Measurements from ENCODE around the gene SH3BP5. TPM values are rescaled to one million over a fixed set of nuclear protein-coding genes. Genes with fewer than 3 reads are reported as not detected.

The SH3BP5 gene
- 22.2 and 53.0 TPM in 2 replicates for total RNA-seq

GRCh38 chr3:15332405-15333098, at the start of gene SH3BP5:
SH3BP5 (minus strand) TSS chr3:15332586; CDS start chr3:15332408, 178 bp downstream.

GRCh38 chr3:15205934-15206661, 126.3 kb downstream of the SH3BP5 start, which contains the start of gene CAPN7:
CAPN7 (plus strand) TSS chr3:15206246; CDS start chr3:15206496, 250 bp downstream.

Other genes with a start within 250 kb of the SH3BP5 start
- 25.1 and 26.8 TPM in 2 replicates for gene RBSN, start 233.4 kb downstream of the SH3BP5 start, total RNA-seq
- 28.0 and 42.6 TPM in 2 replicates for gene CAPN7, start 126.3 kb downstream of the SH3BP5 start, total RNA-seq
- 38.2 and 38.3 TPM in 2 replicates for gene METTL6, start 95.0 kb upstream of the SH3BP5 start, total RNA-seq
- 30.9 and 38.6 TPM in 2 replicates for gene EAF1, start 95.0 kb upstream of the SH3BP5 start, total RNA-seq
- gene COLQ, start 189.1 kb upstream of the SH3BP5 start, total RNA-seq = under 0.01 and 0.28 TPM in 2 replicates